ENCODE results near the gene ITPR1.

ITPR1 gene

DNA sequence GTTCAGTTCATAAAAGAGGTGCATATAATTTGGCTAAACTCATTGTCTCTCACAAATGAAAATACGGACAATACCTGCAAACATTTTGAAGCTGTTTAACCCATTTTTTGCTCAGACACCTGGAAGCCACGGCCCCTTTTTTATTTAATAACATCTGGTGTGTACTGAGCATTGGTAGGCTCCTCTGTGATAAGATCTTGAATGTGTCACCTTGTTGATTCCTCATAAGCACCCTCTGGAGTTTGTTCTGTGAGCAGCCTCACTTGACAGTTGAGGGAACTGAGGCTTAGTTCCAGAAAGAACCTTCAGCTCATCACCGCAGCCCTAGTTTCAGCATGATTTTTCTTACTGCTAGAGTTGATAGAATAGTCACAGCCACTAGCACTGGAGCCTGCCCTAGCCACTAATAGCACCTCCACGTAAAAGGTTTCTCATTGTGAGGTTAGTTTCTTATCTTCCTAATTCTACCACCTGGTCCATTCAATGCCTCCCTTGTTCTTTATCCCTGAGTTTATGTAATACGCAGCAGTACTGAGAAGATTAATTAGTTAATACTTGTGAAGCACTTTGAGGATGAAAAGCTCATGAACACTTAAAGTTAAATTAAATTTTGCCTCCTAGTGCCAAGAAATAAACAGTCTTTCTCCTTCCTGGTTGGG, 71.9 kb downstream of the ITPR1 start:
- Histone ChIP-seq H3K4me3 (ENCODE audit: low read length) (no peak overlapping the region), H3K27me3 (ENCODE audit: control insufficient read depth, insufficient read depth, low read length) (no peaks in the 10 kb centered on the region), H3K36me3 (ENCODE audit: control insufficient read depth, low read depth, low read length) (no peaks in the 10 kb centered on the region), H3K9ac (ENCODE audit: low read length) (no peak overlapping the region), H3K27ac (ENCODE audit: low read length) (no peak overlapping the region), H3K4me1 (ENCODE audit: control insufficient read depth, low read depth, low read length) (no peaks in the 10 kb centered on the region), H3K9me3 (ENCODE audit: control insufficient read depth, low read depth, low read length) (no peaks in the 10 kb centered on the region)

GRCh38 chr3:4565809-4566501, 72.8 kb downstream of the ITPR1 start:
- no peaks in the 10 kb centered on the region for H3K4me1 ChIP-seq (ENCODE audit: control insufficient read depth, low read depth, low read length)
- H3K9ac ChIP-seq (ENCODE audit: low read length) = no peak overlapping the region
- H3K9me3 ChIP-seq (ENCODE audit: control insufficient read depth, low read depth, low read length) = no peaks in the 10 kb centered on the region
- H3K4me3 ChIP-seq (ENCODE audit: low read length) = no peak overlapping the region
- no peaks in the 10 kb centered on the region for H3K27me3 ChIP-seq (ENCODE audit: control insufficient read depth, insufficient read depth, low read length)
- no peaks in the 10 kb centered on the region for H3K36me3 ChIP-seq (ENCODE audit: control insufficient read depth, low read depth, low read length)
- H3K27ac ChIP-seq (ENCODE audit: low read length) = no peak overlapping the region

GRCh38 chr3:4568841-4569240, 75.7 kb downstream of the ITPR1 start:
- H3K4me1 ChIP-seq (ENCODE audit: control insufficient read depth, low read depth, low read length) = no peaks in the 10 kb centered on the region
- no peaks in the 10 kb centered on the region for H3K9me3 ChIP-seq (ENCODE audit: control insufficient read depth, low read depth, low read length)
- H3K27ac ChIP-seq (ENCODE audit: low read length) = no peak overlapping the region
- H3K4me3 ChIP-seq (ENCODE audit: low read length) = no peak overlapping the region
- H3K36me3 ChIP-seq (ENCODE audit: control insufficient read depth, low read depth, low read length) = no peaks in the 10 kb centered on the region
- H3K9ac ChIP-seq (ENCODE audit: low read length) = no peak overlapping the region
- H3K27me3 ChIP-seq (ENCODE audit: control insufficient read depth, insufficient read depth, low read length) = no peaks in the 10 kb centered on the region

- H3K9me3 ChIP-seq (ENCODE audit: control insufficient read depth, low read depth, low read length) = no peaks in the 10 kb centered on the region
- no peak overlapping the region for H3K9ac ChIP-seq (ENCODE audit: low read length)
- no peak overlapping the region for H3K4me3 ChIP-seq (ENCODE audit: low read length)
- no peaks in the 10 kb centered on the region for H3K4me1 ChIP-seq (ENCODE audit: control insufficient read depth, low read depth, low read length)
- no peaks in the 10 kb centered on the region for H3K36me3 ChIP-seq (ENCODE audit: control insufficient read depth, low read depth, low read length)
- no peaks in the 10 kb centered on the region for H3K27me3 ChIP-seq (ENCODE audit: control insufficient read depth, insufficient read depth, low read length)
- no peak overlapping the region for H3K27ac ChIP-seq (ENCODE audit: low read length)
Measured at GRCh38 chr3:4570840-4571621, 77.9 kb downstream of the ITPR1 start.

DNA sequence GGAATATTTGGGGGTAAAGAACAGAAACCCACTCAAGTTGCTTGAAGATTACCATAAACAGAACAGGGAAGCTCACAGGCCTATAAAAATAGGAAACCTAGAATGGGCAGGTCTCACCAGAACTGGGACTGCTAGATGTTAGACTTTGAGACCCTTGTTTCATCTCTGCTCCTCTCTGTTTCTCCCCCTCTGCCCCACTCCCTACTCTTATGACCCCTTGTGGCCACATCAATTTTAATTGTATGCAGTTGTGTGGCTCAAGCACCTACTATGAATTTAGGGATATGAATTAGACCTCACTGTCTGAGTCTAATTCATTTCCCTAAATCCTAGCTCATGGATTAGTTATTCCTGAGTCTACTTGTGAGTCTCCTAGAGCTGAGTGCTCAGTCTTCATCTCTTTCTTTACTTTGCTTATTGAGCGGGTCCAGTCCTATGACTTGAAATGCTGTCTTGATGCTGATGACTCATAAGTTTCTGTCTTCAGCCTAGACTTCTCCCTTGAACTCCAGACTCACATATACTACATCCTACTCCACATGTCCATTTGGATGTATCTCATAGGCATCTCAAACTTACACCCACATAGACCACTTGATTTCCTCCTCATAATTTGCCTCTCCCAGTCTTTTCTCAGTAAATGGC, 78.7 kb downstream of the ITPR1 start:
- Histone ChIP-seq H3K36me3 (ENCODE audit: control insufficient read depth, low read depth, low read length) (no peaks in the 10 kb centered on the region), H3K4me3 (ENCODE audit: low read length) (no peak overlapping the region), H3K27me3 (ENCODE audit: control insufficient read depth, insufficient read depth, low read length) (no peaks in the 10 kb centered on the region), H3K9me3 (ENCODE audit: control insufficient read depth, low read depth, low read length) (no peaks in the 10 kb centered on the region), H3K4me1 (ENCODE audit: control insufficient read depth, low read depth, low read length) (no peaks in the 10 kb centered on the region), H3K27ac (ENCODE audit: low read length) (no peak overlapping the region), H3K9ac (ENCODE audit: low read length) (no peak overlapping the region)

- no peak overlapping the region for H3K4me3 ChIP-seq (ENCODE audit: low read length)
- no peaks in the 10 kb centered on the region for H3K27me3 ChIP-seq (ENCODE audit: control insufficient read depth, insufficient read depth, low read length)
- no peak overlapping the region for H3K9ac ChIP-seq (ENCODE audit: low read length)
- no peaks in the 10 kb centered on the region for H3K4me1 ChIP-seq (ENCODE audit: control insufficient read depth, low read depth, low read length)
- H3K9me3 ChIP-seq (ENCODE audit: control insufficient read depth, low read depth, low read length) = no peaks in the 10 kb centered on the region
- H3K36me3 ChIP-seq (ENCODE audit: control insufficient read depth, low read depth, low read length) = no peaks in the 10 kb centered on the region
- no peak overlapping the region for H3K27ac ChIP-seq (ENCODE audit: low read length)
Measured at GRCh38 chr3:4573153-4573552, 80.0 kb downstream of the ITPR1 start.

DNA sequence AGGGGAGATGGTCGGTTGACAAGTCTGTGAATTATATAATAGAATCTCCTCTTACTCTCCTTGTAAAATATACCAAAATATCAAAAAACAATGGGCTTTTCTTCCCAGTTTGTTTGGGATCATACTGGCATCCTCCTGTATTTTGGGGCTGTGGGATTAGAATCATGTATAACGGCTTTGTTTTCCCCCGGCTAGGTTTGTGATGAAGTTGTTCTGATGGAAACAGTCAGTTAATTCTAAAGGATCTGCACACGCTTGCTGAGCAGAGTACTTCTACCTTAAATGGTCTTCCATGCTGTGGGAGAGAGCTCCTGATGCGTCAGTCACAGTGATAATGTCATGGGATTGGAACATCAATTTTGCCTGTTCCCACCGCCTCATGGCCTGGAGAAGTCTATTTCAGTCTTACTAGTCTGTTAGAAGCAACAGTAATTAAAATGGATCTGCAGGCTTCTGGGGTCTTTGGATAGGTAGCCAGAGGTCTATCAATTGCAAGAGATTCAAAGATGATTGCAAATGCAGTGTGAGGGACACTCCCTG, 81.3 kb downstream of the ITPR1 start:
- H3K27me3 ChIP-seq (ENCODE audit: control insufficient read depth, insufficient read depth, low read length) = no peaks in the 10 kb centered on the region
- no peak overlapping the region for H3K9ac ChIP-seq (ENCODE audit: low read length)
- H3K4me1 ChIP-seq (ENCODE audit: control insufficient read depth, low read depth, low read length) = no peaks in the 10 kb centered on the region
- H3K9me3 ChIP-seq (ENCODE audit: control insufficient read depth, low read depth, low read length) = no peaks in the 10 kb centered on the region
- H3K27ac ChIP-seq (ENCODE audit: low read length) = no peak overlapping the region
- H3K4me3 ChIP-seq (ENCODE audit: low read length) = no peak overlapping the region
- H3K36me3 ChIP-seq (ENCODE audit: control insufficient read depth, low read depth, low read length) = no peaks in the 10 kb centered on the region

DNA sequence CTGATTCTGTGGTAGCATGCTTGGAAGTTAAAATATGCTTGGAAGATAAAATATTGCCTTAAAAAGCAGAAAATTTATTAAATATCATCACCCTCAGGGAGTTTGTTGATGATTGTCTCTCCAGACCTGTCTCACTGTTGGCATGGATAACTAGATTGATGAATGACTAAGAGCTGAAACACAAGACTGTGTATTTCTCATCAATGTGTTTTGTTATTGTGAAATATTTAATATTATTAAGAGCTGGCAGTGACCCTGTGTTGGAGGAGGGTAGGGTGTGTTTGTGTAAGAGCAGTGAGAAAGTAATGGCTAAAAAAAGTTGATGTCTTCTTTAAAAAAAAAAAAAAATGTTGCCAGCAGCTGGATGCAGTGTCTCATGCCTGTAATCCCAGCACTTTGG, 82.2 kb downstream of the ITPR1 start:
- no peak overlapping the region for H3K27ac ChIP-seq (ENCODE audit: low read length)
- no peaks in the 10 kb centered on the region for H3K36me3 ChIP-seq (ENCODE audit: control insufficient read depth, low read depth, low read length)
- H3K9ac ChIP-seq (ENCODE audit: low read length) = no peak overlapping the region
- no peaks in the 10 kb centered on the region for H3K4me1 ChIP-seq (ENCODE audit: control insufficient read depth, low read depth, low read length)
- no peaks in the 10 kb centered on the region for H3K27me3 ChIP-seq (ENCODE audit: control insufficient read depth, insufficient read depth, low read length)
- H3K4me3 ChIP-seq (ENCODE audit: low read length) = no peak overlapping the region
- H3K9me3 ChIP-seq (ENCODE audit: control insufficient read depth, low read depth, low read length) = no peaks in the 10 kb centered on the region

DNA sequence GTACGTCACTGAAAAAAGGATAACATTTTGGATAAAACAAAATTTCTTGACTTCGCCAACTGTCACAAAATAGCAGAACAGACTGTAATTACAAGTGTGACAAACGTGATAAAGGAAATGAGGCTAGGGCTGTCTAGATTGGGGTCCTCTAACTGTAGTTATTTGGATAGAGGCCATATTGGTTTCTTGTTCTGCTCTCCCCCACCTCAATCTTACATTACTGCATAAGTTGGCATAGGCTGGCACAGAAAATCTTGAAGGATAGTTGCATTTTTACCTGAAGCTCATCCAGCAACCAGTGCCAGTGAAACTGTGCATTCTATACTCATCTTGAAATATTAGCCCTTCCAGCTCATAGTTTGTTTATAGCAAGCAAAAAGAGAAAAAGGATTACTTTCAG, 84.6 kb downstream of the ITPR1 start:
- peaks cover 3% of the 10 kb centered on the region for H3K4me1 ChIP-seq (ENCODE audit: control insufficient read depth, low read depth, low read length)

GRCh38 chr3:4580346-4581123, 87.4 kb downstream of the ITPR1 start:
- no peaks in the 10 kb centered on the region for H3K36me3 ChIP-seq (ENCODE audit: control insufficient read depth, low read depth, low read length)
- H3K4me3 ChIP-seq (ENCODE audit: low read length) = no peak overlapping the region
- no peak overlapping the region for H3K9ac ChIP-seq (ENCODE audit: low read length)
- H3K27ac ChIP-seq (ENCODE audit: low read length) = no peak overlapping the region
- no peaks in the 10 kb centered on the region for H3K9me3 ChIP-seq (ENCODE audit: control insufficient read depth, low read depth, low read length)
- peaks cover 18% of the 10 kb centered on the region for H3K4me1 ChIP-seq (ENCODE audit: control insufficient read depth, low read depth, low read length)
- H3K27me3 ChIP-seq (ENCODE audit: control insufficient read depth, insufficient read depth, low read length) = no peaks in the 10 kb centered on the region

More for the DNA sequence above, 84.6 kb downstream of the ITPR1 start:
- Histone ChIP-seq H3K9me3 (ENCODE audit: control insufficient read depth, low read depth, low read length) (no peaks in the 10 kb centered on the region), H3K36me3 (ENCODE audit: control insufficient read depth, low read depth, low read length) (no peaks in the 10 kb centered on the region), H3K27me3 (ENCODE audit: control insufficient read depth, insufficient read depth, low read length) (no peaks in the 10 kb centered on the region), H3K4me3 (ENCODE audit: low read length) (no peak overlapping the region), H3K27ac (ENCODE audit: low read length) (no peak overlapping the region), H3K9ac (ENCODE audit: low read length) (no peak overlapping the region)

DNA sequence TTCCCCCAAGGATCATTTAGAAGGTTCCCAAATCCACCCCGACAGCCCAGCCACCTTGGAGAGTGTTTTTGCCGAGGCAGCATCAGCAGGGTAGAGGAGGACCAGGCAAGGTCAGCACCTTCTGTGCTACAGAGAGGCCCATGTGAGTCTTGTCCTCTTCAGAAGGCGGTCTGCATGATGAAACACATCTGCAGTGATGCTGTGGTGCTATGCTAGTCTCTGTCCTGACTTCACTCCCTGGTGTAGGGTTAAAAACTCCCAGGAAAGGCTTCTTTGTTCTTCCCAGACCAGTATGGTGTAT, 87.9 kb downstream of the ITPR1 start:
- no peaks in the 10 kb centered on the region for H3K36me3 ChIP-seq (ENCODE audit: control insufficient read depth, low read depth, low read length)
- H3K9ac ChIP-seq (ENCODE audit: low read length) = no peak overlapping the region
- no peaks in the 10 kb centered on the region for H3K9me3 ChIP-seq (ENCODE audit: control insufficient read depth, low read depth, low read length)
- no peak overlapping the region for H3K4me3 ChIP-seq (ENCODE audit: low read length)
- H3K27me3 ChIP-seq (ENCODE audit: control insufficient read depth, insufficient read depth, low read length) = no peaks in the 10 kb centered on the region
- H3K4me1 ChIP-seq (ENCODE audit: control insufficient read depth, low read depth, low read length) = peaks cover 18% of the 10 kb centered on the region
- no peak overlapping the region for H3K27ac ChIP-seq (ENCODE audit: low read length)
